ENCODE measurements around the gene F10. TPM values are rescaled to one million over a fixed set of nuclear protein-coding genes. Genes with fewer than 3 reads are reported as not detected.

The F10 gene
- total RNA-seq, 1 experiment from 2014 or later = 0.18 TPM

DNA sequence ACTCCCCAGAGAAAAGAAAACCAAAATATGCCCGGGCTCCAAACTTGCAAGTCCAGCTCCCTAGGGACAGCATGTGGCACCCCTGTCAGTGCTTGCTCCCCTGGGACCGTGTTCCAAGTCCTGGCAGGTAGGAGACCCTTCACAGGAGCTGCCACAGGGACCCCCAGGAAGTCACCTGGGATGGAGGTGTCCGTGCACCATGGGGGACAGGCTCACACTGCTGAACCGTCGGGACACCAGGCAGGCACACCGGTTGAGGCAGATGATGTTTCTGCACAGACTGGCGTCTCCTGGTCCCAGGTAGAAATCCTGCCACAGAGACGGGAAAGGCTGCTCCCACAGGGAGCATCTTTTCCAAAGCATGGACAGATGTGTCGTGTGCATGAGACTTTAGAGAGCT lies 24.2 kb downstream of the F10 start:
- TF ChIP-seq TCF7L2 (IDR thresholded peaks at IDR 0.05; ENCODE audit: low read depth, low read length) (no peak), SIN3A (IDR thresholded peaks at IDR 0.05; ENCODE audit: borderline replicate concordance, insufficient read depth, low read depth, low read length) (no peak), POLR2AphosphoS5 (IDR thresholded peaks at IDR 0.05; ENCODE audit: low read depth, low read length) (no peak)
- TF ChIP-seq, protein P1, sequence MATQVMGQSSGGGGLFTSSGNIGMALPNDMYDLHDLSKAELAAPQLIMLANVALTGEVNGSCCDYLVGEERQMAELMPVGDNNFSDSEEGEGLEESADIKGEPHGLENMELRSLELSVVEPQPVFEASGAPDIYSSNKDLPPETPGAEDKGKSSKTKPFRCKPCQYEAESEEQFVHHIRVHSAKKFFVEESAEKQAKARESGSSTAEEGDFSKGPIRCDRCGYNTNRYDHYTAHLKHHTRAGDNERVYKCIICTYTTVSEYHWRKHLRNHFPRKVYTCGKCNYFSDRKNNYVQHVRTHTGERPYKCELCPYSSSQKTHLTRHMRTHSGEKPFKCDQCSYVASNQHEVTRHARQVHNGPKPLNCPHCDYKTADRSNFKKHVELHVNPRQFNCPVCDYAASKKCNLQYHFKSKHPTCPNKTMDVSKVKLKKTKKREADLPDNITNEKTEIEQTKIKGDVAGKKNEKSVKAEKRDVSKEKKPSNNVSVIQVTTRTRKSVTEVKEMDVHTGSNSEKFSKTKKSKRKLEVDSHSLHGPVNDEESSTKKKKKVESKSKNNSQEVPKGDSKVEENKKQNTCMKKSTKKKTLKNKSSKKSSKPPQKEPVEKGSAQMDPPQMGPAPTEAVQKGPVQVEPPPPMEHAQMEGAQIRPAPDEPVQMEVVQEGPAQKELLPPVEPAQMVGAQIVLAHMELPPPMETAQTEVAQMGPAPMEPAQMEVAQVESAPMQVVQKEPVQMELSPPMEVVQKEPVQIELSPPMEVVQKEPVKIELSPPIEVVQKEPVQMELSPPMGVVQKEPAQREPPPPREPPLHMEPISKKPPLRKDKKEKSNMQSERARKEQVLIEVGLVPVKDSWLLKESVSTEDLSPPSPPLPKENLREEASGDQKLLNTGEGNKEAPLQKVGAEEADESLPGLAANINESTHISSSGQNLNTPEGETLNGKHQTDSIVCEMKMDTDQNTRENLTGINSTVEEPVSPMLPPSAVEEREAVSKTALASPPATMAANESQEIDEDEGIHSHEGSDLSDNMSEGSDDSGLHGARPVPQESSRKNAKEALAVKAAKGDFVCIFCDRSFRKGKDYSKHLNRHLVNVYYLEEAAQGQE (IDR thresholded peaks at IDR 0.05; ENCODE audit: insufficient read depth in 1 of 2, low read depth in 2 of 2, low read length in 1 of 2) = no peak
- TF ChIP-seq, protein P2, sequence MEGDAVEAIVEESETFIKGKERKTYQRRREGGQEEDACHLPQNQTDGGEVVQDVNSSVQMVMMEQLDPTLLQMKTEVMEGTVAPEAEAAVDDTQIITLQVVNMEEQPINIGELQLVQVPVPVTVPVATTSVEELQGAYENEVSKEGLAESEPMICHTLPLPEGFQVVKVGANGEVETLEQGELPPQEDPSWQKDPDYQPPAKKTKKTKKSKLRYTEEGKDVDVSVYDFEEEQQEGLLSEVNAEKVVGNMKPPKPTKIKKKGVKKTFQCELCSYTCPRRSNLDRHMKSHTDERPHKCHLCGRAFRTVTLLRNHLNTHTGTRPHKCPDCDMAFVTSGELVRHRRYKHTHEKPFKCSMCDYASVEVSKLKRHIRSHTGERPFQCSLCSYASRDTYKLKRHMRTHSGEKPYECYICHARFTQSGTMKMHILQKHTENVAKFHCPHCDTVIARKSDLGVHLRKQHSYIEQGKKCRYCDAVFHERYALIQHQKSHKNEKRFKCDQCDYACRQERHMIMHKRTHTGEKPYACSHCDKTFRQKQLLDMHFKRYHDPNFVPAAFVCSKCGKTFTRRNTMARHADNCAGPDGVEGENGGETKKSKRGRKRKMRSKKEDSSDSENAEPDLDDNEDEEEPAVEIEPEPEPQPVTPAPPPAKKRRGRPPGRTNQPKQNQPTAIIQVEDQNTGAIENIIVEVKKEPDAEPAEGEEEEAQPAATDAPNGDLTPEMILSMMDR (IDR thresholded peaks at IDR 0.05) = no peak
- BruUV-seq (replicated peaks) = no TSS peak

DNA sequence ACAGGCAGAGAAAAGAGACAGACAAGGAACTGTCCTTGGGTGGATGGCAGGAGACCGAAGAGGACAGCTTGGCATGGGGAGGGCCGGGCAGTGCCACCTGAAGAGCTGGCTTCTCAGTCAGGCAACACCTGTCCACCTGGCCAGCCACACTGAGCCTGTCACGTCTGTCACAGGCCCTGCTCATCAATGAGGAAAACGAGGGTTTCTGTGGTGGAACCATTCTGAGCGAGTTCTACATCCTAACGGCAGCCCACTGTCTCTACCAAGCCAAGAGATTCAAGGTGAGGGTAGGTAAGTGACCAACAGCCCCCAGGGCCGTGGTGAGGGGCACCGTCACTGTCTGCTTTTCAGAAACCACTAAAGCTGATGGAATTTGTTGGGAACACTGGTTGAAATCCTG lies 24.6 kb downstream of the F10 start:
- H3K27me3 ChIP-seq (ENCODE audit: control insufficient read depth, insufficient read depth, low read length) = no peaks in the 10 kb centered on the region
- ATAC-seq (no peak), DNase-seq (ENCODE audit: low read depth, low spot score) (no peak)
- POLR2A ChIA-PET = interaction anchor here (0.5 kb wide), 1 partner anchor 114 kb away, joined by 8 read pairs; no protein-coding TSS in a partner anchor
- H3K9me3 ChIP-seq (ENCODE audit: control insufficient read depth, insufficient read depth, low read depth, low read length) = no peaks in the 10 kb centered on the region
- intact Hi-C loops (cut with micrococcal nuclease; ENCODE audit: unreplicated experiment) = no loop called here
- BruUV-seq (replicated peaks) = no TSS peak
- TF ChIP-seq TCF7L2 (IDR thresholded peaks at IDR 0.05; ENCODE audit: low read depth, low read length) (no peak), SIN3A (IDR thresholded peaks at IDR 0.05; ENCODE audit: borderline replicate concordance, insufficient read depth, low read depth, low read length) (no peak), POLR2AphosphoS5 (IDR thresholded peaks at IDR 0.05; ENCODE audit: low read depth, low read length) (no peak)
- TF ChIP-seq, protein P1 (IDR thresholded peaks at IDR 0.05; ENCODE audit: insufficient read depth in 1 of 2, low read depth in 2 of 2, low read length in 1 of 2) = no peak
- TF ChIP-seq, protein P2 (IDR thresholded peaks at IDR 0.05) = no peak
- H3K4me1 ChIP-seq (ENCODE audit: control insufficient read depth, insufficient read depth, low read length) = no peaks in the 10 kb centered on the region
- H3K4me3 ChIP-seq (ENCODE audit: low read depth in 2 of 2, low read length in 2 of 2) = no peak overlapping the region
- in situ Hi-C loops (cut with HindIII; ENCODE audit: low pct_unique_long_range_greater_than_20kb, low sequenced_read_pairs) = no loop called here
- no peak overlapping the region for H3K27ac ChIP-seq (ENCODE audit: low read length)
- H3K36me3 ChIP-seq (ENCODE audit: control insufficient read depth, insufficient read depth, low read length) = no peaks in the 10 kb centered on the region
- CTCF ChIA-PET = no interaction called here

More for the DNA sequence above, 24.2 kb downstream of the F10 start:
- Histone ChIP-seq H3K4me1 (ENCODE audit: control insufficient read depth, insufficient read depth, low read length) (no peaks in the 10 kb centered on the region), H3K4me3 (ENCODE audit: low read depth in 2 of 2, low read length in 2 of 2) (no peak overlapping the region), H3K36me3 (ENCODE audit: control insufficient read depth, insufficient read depth, low read length) (no peaks in the 10 kb centered on the region), H3K27me3 (ENCODE audit: control insufficient read depth, insufficient read depth, low read length) (no peaks in the 10 kb centered on the region), H3K27ac (ENCODE audit: low read length) (no peak overlapping the region), H3K9me3 (ENCODE audit: control insufficient read depth, insufficient read depth, low read depth, low read length) (no peaks in the 10 kb centered on the region)
- intact Hi-C loops (cut with micrococcal nuclease; ENCODE audit: unreplicated experiment) = no loop called here
- no peak for DNase-seq (ENCODE audit: low read depth, low spot score)
- ChIA-PET POLR2A (interaction anchor here (0.5 kb wide), 1 partner anchor 113 kb away, joined by 8 read pairs; no protein-coding TSS in a partner anchor), CTCF (no interaction called here)
- in situ Hi-C loops (cut with HindIII; ENCODE audit: low pct_unique_long_range_greater_than_20kb, low sequenced_read_pairs) = no loop called here
- ATAC-seq = no peak

Data from Panc1 (cell line).